ENCODE results near the gene OSBPL5. TPM values are rescaled to one million over a fixed set of nuclear protein-coding genes. Genes with fewer than 3 reads are reported as not detected.

Gene OSBPL5
- total RNA-seq, 3 donors from 2014 or later (not counting 1 experiment from before 2014, with no cell fraction given) = 375 to 522 (median 377) TPM

DNA sequence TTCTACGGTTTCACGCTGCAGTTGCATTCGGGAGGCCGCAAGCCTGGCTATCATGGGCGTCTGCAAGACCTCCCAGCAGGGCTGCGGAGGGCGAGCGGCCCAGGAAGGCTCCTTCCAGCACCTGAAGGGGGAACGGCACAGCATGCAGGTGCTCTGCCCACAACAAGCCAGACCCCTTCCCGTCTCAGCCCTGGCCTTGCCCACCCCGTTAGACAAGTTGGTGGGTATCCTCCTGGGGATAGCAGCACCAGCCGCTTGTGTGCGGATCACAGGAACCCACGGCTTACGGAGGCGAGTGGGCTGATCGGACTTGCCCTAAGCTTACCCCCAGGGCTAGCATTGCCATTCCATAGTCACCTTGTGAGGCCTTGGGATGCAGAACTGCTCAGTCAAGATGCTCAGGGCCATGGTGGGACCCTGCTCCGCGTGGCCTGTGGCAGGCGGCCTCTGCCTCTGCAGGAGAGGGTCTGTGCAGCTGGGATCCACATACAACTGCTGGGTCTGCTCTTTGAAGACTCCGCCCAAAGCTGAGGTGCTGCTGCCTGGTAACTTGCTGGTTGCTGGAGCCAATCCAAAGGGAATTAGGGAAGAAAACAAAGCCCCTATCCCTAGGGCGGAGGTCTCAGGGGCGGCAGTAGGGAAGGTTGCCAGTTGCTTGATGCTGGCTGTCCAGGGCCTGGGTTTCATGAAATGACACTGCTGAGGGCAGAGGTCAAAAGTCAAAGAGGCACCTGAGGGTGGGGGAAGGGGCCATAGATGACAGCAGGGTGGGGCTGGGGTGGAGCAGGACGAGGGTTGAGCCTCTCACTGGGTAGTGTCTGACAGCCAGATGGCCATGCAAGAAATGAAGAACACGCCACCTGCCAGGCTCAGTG, 1.4 kb upstream of the OSBPL5 start:
- peaks cover 0 to 10% of the 10 kb centered on the region in 2 donors for H3K27me3 Mint-ChIP-seq (ENCODE audit: low read depth in 2 of 2)
- H3K36me3 ChIP-seq (ENCODE audit: control insufficient read depth, insufficient read depth, low read length) = peaks cover 3% of the 10 kb centered on the region
- H3K36me3 Mint-ChIP-seq = no peaks in the 10 kb centered on the region
- peak overlapping the region in 1 of 2 donors; percentile 82 for H3K27ac Mint-ChIP-seq
- peaks cover 9% of the 10 kb centered on the region for H3K27me3 ChIP-seq (ENCODE audit: control insufficient read depth, insufficient read depth, low read length)
- 89% methylated on average over 25 of the region's 25 CpGs for WGBS (ENCODE audit: insufficient coverage)
- no peak for DNase-seq
- peaks cover 33 to 47% of the 10 kb centered on the region in 2 donors for H3K4me1 Mint-ChIP-seq
- intact Hi-C loops (cut with micrococcal nuclease) = loop anchor here (5.0 kb wide), 1 partner anchor 41 kb away; no protein-coding TSS in a partner anchor
- H3K9me3 Mint-ChIP-seq = no peaks in the 10 kb centered on the region
- no peaks in the 10 kb centered on the region for H3K9me3 ChIP-seq (ENCODE audit: control insufficient read depth, insufficient read depth, low read length)
- no peak overlapping the region for H3K27ac ChIP-seq (ENCODE audit: low read length)
- peak overlapping the region; percentile 91 for H3K4me3 Mint-ChIP-seq
- H3K4me1 ChIP-seq (ENCODE audit: control insufficient read depth, insufficient read depth, low read length) = peaks cover 58% of the 10 kb centered on the region
- TF ChIP-seq, protein P1, sequence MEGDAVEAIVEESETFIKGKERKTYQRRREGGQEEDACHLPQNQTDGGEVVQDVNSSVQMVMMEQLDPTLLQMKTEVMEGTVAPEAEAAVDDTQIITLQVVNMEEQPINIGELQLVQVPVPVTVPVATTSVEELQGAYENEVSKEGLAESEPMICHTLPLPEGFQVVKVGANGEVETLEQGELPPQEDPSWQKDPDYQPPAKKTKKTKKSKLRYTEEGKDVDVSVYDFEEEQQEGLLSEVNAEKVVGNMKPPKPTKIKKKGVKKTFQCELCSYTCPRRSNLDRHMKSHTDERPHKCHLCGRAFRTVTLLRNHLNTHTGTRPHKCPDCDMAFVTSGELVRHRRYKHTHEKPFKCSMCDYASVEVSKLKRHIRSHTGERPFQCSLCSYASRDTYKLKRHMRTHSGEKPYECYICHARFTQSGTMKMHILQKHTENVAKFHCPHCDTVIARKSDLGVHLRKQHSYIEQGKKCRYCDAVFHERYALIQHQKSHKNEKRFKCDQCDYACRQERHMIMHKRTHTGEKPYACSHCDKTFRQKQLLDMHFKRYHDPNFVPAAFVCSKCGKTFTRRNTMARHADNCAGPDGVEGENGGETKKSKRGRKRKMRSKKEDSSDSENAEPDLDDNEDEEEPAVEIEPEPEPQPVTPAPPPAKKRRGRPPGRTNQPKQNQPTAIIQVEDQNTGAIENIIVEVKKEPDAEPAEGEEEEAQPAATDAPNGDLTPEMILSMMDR (IDR thresholded peaks at IDR 0.05) = no peak
- ATAC-seq = no peak
- H3K4me3 ChIP-seq (ENCODE audit: low read length) = no peak overlapping the region

DNA sequence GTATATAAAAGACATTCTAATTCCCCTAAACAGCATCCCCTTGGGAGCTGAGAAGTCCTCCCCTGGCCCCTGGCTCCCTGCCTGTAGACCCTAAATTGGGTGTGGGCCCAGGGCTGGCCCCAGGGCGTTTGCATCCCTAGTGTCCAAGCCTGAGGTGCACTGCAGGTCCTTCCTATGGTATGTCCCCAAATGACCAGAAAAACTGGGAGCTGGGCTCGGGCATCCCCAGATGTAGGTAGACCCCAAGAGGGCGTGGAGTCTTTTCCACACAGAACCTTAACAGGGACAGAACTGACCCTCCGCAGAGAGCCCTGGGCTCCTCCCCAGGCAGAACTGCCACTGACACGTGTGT, 782 bp upstream of the OSBPL5 start:
- H3K4me1 ChIP-seq (ENCODE audit: control insufficient read depth, insufficient read depth, low read length) = peaks cover 64% of the 10 kb centered on the region
- Mint-ChIP-seq H3K4me3 (peak overlapping the region; percentile 91), H3K27ac (peak overlapping the region; percentile 79 to 82), H3K4me1 (peaks cover 39 to 53% of the 10 kb centered on the region in 2 donors), H3K27me3 (ENCODE audit: low read depth in 2 of 2) (peaks cover 0 to 10% of the 10 kb centered on the region in 2 donors), H3K9me3 (no peaks in the 10 kb centered on the region), H3K36me3 (no peaks in the 10 kb centered on the region)
- peaks cover 3% of the 10 kb centered on the region for H3K36me3 ChIP-seq (ENCODE audit: control insufficient read depth, insufficient read depth, low read length)
- H3K27ac ChIP-seq (ENCODE audit: low read length) = peak overlapping the region; percentile 19
- intact Hi-C loops (cut with micrococcal nuclease) = loop anchor here (5.0 kb wide), 1 partner anchor 41 kb away; no protein-coding TSS in a partner anchor
- no peaks in the 10 kb centered on the region for H3K9me3 ChIP-seq (ENCODE audit: control insufficient read depth, insufficient read depth, low read length)
- peaks cover 7% of the 10 kb centered on the region for H3K27me3 ChIP-seq (ENCODE audit: control insufficient read depth, insufficient read depth, low read length)
- no peak overlapping the region for H3K4me3 ChIP-seq (ENCODE audit: low read length)
- WGBS (ENCODE audit: insufficient coverage) = 77% methylated on average over 5 of the region's 5 CpGs
- TF ChIP-seq, protein P1 (IDR thresholded peaks at IDR 0.05) = no peak
- DNase-seq = no peak
- no peak for ATAC-seq

DNA sequence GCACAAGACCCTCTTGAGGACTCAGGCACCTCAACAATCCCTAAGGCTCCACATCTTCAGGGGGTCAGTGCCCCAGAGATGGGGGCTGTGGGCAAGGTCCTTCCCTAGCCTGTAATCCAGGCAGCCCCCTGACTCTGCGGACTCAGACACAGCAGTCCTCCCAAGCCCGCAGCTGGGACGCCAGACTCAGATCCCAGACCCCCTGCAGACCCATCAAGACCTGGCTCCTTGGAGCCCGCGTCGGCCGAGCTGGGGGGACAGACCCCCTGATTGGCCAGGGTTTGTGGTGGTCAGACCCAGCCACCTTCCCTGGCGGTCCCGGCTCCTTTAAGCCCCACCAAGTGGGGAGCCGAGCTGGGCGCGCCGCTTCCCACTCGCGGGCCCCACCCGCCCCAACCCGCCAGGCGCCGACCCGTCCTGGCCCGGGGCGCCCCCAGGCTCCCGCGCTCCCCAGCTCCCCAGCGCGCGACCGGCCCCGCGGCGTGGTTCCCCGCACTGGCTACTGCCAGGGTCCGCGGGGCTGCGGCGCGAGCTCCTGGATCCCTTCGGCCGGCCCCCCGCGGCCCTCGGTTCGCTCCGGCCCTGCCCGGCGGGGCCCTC, 458 bp downstream of the OSBPL5 start:
- Mint-ChIP-seq H3K27me3 (ENCODE audit: low read depth in 2 of 2) (peaks cover 0 to 4% of the 10 kb centered on the region in 2 donors), H3K9me3 (no peaks in the 10 kb centered on the region), H3K36me3 (no peaks in the 10 kb centered on the region), H3K27ac (peak overlapping the region; percentile 78 to 93), H3K4me3 (peak overlapping the region; percentile 93), H3K4me1 (peaks cover 43 to 59% of the 10 kb centered on the region in 2 donors)
- Histone ChIP-seq H3K27ac (ENCODE audit: low read length) (peak overlapping the region; percentile 58), H3K27me3 (ENCODE audit: control insufficient read depth, insufficient read depth, low read length) (peaks cover 3% of the 10 kb centered on the region), H3K4me3 (ENCODE audit: low read length) (peak overlapping the region; percentile 91), H3K36me3 (ENCODE audit: control insufficient read depth, insufficient read depth, low read length) (peaks cover 3% of the 10 kb centered on the region), H3K4me1 (ENCODE audit: control insufficient read depth, insufficient read depth, low read length) (peaks cover 73% of the 10 kb centered on the region), H3K9me3 (ENCODE audit: control insufficient read depth, insufficient read depth, low read length) (no peaks in the 10 kb centered on the region)
- intact Hi-C loops (cut with micrococcal nuclease) = loop anchor here (5.0 kb wide), 1 partner anchor 43 kb away; no protein-coding TSS in a partner anchor
- DNase-seq (peak in 1 of 2 donors; percentile 28), ATAC-seq (peak; percentile 36 to 38 (median 37))
- TF ChIP-seq, protein P1 (IDR thresholded peaks at IDR 0.05) = no peak
- WGBS (ENCODE audit: insufficient coverage) = under 1% methylated on average over 46 of the region's 46 CpGs
